Natural killer cell (primary cell): ENCODE results near the gene ZSCAN22. TPM values are rescaled to one million over a fixed set of nuclear protein-coding genes. Genes with fewer than 3 reads are reported as not detected.

Experiments
- ATAC-seq, 3 donors: fragments of 150-1000 bp in 2 of 3; fragments of 200-7000 bp in 1 of 3; cut with Tn5 transposase; 1 replicate in 1 of 3; 2 replicates in 2 of 3; pipeline ENCODE4 v1.10.0; 2021; ENCODE audit warnings: mild to moderate bottlenecking in 2 of 3, moderate library complexity in 2 of 3
- DNase-seq, 2 donors: peaks; one replicate each; pipeline versions ENCODE4 v3.0.0 to v3.0.0-alpha.2; 2013 to 2021; ENCODE audit warnings: mixed read lengths in 1 of 2
- H3K27ac ChIP-seq: one replicate; pipeline ENCODE4 v1.5.1; 2013; ENCODE audit warnings: mild to moderate bottlenecking, low read length
- H3K27me3 ChIP-seq: one replicate; pipeline ENCODE4 v1.6.1; 2013; ENCODE audit warnings: low read length; ENCODE audit not compliant: control insufficient read depth, insufficient read depth
- H3K36me3 ChIP-seq: one replicate; pipeline ENCODE4 v1.6.1; 2013; ENCODE audit warnings: low read length; ENCODE audit not compliant: control insufficient read depth, insufficient read depth
- H3K4me1 ChIP-seq: one replicate; pipeline ENCODE4 v1.6.1; 2013; ENCODE audit warnings: low read length; ENCODE audit not compliant: control insufficient read depth, insufficient read depth
- H3K4me3 ChIP-seq: one replicate; pipeline ENCODE4 v1.5.1; 2013; ENCODE audit warnings: low read length
- H3K9me3 ChIP-seq: one replicate; pipeline ENCODE4 v1.6.1; 2013; ENCODE audit warnings: low read length; ENCODE audit not compliant: control insufficient read depth, insufficient read depth
- H3K27ac Mint-ChIP-seq, 2 donors: one replicate each; pipeline ENCODE4 v1.8.0; 2022; ENCODE audit warnings: mild to moderate bottlenecking in 2 of 2, mixed read lengths in 2 of 2, moderate library complexity in 1 of 2
- H3K27me3 Mint-ChIP-seq, 2 donors: one replicate each; pipeline ENCODE4 v1.8.0; 2022; ENCODE audit warnings: low read depth in 2 of 2, mixed read lengths in 2 of 2
- H3K36me3 Mint-ChIP-seq: one replicate; pipeline ENCODE4 v1.8.0; 2022; ENCODE audit warnings: mixed read lengths
- H3K4me1 Mint-ChIP-seq, 2 donors: one replicate each; pipeline ENCODE4 v1.8.0; 2022; ENCODE audit warnings: mixed read lengths in 2 of 2
- H3K4me3 Mint-ChIP-seq: one replicate; pipeline ENCODE4 v1.8.0; 2022; ENCODE audit warnings: mild to moderate bottlenecking, moderate library complexity, mixed read lengths
- H3K9me3 Mint-ChIP-seq, 2 donors: one replicate each; pipeline ENCODE4 v1.8.0; 2022; ENCODE audit warnings: mixed read lengths in 2 of 2
- WGBS: methylation state at CpG from one replicate; pipeline ENCODE4 v1.1.7; 2013; ENCODE audit warnings: missing lambda C conversion rate; ENCODE audit not compliant: insufficient coverage; 5-methylcytosine and 5-hydroxymethylcytosine counted together
- intact Hi-C: fragments of 100-400 bp; cut with micrococcal nuclease; formaldehyde crosslinking; loops from one replicate; pipeline ENCODE4 v1.14.2; 2022
- total RNA-seq, 4 donors: library from RNA; stranded (reverse); fragments of 120-200 nt in 1 of 4; gene quantifications; one replicate each; pipeline versions ENCODE4 v1.2.3 to v1.2.4, GENCODE V29; 2013 to 2022
- TF ChIP-seq, protein P1 (sequence below): fragments of 200-600 bp; IDR thresholded peaks from one replicate; pipeline ENCODE4 v1.8.0; 2022; ENCODE audit warnings: antibody characterized with exemption

The ZSCAN22 gene
- total RNA-seq, 3 donors from 2014 or later (not counting 1 experiment from before 2014, with no cell fraction given) = 2.9 to 4.8 (median 3.2) TPM

DNA sequence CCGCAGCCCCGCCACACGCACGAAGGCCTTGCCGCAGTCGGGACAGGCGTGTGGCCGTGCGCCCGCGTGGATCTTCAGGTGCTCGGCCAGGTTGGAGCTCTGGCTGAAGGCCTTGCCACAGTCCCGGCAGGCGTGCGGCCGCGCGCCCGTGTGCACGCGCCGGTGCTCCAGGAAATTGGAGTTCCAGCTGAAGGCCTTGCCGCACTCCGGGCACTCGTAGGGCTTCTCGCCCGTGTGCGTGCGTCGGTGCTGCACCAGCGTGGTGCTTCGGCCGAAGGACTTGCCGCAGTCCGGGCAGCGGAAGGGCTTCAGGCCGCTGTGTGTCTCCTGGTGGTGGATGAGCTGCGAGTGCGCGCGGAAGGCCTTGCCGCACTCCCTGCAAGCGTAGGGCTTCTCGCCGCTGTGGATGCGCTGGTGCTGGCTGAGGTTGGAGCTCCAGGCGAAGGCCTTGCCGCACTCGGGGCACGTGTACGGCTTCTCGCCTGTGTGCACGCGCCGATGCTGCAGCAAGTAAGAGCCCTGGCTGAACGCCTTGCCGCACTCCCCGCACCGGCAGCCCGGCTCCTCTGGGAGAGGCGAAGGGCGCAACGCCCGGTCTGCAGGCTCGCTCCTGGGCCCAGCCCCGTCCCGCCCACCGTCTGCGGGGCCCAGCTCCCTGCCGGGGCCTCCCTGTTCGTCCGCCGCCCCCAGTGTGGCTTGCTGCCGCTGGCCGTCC lies 30.1 kb downstream of the ZSCAN22 start:
- Mint-ChIP-seq H3K9me3 (no peaks in the 10 kb centered on the region), H3K4me1 (peaks cover 3 to 11% of the 10 kb centered on the region in 2 donors), H3K27me3 (peaks cover 0 to 5% of the 10 kb centered on the region in 2 donors), H3K36me3 (no peaks in the 10 kb centered on the region), H3K27ac (no peak overlapping the region), H3K4me3 (peak overlapping the region; percentile 73)
- Histone ChIP-seq H3K36me3 (no peaks in the 10 kb centered on the region), H3K4me3 (peak overlapping the region; percentile 10), H3K9me3 (no peaks in the 10 kb centered on the region), H3K4me1 (peaks cover 24% of the 10 kb centered on the region), H3K27me3 (no peaks in the 10 kb centered on the region), H3K27ac (no peak overlapping the region)
- peak in 1 of 2 donors; percentile 28 for DNase-seq
- no peak for ATAC-seq
- WGBS = 46% methylated on average over 75 of the region's 75 CpGs
- intact Hi-C loops = no loop called here
- TF ChIP-seq, protein P1, sequence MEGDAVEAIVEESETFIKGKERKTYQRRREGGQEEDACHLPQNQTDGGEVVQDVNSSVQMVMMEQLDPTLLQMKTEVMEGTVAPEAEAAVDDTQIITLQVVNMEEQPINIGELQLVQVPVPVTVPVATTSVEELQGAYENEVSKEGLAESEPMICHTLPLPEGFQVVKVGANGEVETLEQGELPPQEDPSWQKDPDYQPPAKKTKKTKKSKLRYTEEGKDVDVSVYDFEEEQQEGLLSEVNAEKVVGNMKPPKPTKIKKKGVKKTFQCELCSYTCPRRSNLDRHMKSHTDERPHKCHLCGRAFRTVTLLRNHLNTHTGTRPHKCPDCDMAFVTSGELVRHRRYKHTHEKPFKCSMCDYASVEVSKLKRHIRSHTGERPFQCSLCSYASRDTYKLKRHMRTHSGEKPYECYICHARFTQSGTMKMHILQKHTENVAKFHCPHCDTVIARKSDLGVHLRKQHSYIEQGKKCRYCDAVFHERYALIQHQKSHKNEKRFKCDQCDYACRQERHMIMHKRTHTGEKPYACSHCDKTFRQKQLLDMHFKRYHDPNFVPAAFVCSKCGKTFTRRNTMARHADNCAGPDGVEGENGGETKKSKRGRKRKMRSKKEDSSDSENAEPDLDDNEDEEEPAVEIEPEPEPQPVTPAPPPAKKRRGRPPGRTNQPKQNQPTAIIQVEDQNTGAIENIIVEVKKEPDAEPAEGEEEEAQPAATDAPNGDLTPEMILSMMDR = no peak

DNA sequence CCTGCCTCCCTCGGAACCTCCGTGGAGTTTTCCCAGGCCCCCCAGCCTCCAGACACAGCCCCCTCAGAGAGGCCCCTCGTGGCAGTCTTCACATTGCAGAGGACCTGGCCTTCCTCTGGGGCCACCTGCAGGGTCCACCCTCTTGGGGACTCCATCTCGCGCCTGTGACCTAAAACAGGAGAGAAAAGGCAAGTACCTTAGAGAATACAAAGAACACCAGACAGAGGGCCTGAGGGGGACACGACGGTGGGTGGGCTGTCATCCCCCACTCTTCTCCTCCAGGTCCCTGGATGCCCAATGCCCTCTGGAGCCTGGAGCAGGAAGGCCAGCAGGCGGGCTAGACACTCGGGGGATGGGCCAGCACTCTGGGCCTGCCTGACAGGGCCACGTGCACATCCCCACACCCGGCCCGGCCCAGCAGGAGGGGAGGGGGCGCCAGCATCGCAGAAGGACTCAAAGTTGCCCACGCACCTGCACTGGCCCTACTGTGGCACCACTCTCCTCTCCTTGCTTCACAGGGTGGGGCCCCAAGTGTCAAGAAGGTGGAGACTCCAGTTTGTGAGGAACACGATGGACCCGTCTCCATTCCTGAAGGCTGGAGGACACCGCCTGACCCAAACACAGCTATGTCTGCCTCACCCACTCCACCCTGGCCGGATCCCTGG lies 30.8 kb downstream of the ZSCAN22 start:
- Histone ChIP-seq H3K36me3 (no peaks in the 10 kb centered on the region), H3K9me3 (no peaks in the 10 kb centered on the region), H3K27me3 (no peaks in the 10 kb centered on the region), H3K4me1 (peaks cover 27% of the 10 kb centered on the region), H3K4me3 (no peak overlapping the region), H3K27ac (no peak overlapping the region)
- no peak for DNase-seq
- Mint-ChIP-seq H3K9me3 (no peaks in the 10 kb centered on the region), H3K36me3 (no peaks in the 10 kb centered on the region), H3K27ac (no peak overlapping the region), H3K27me3 (peaks cover 0 to 3% of the 10 kb centered on the region in 2 donors), H3K4me3 (peak overlapping the region; percentile 21), H3K4me1 (peaks cover 9 to 16% of the 10 kb centered on the region in 2 donors)
- intact Hi-C loops = no loop called here
- 84% methylated on average over 19 of the region's 19 CpGs for WGBS
- TF ChIP-seq, protein P1 = no peak
- no peak for ATAC-seq

DNA sequence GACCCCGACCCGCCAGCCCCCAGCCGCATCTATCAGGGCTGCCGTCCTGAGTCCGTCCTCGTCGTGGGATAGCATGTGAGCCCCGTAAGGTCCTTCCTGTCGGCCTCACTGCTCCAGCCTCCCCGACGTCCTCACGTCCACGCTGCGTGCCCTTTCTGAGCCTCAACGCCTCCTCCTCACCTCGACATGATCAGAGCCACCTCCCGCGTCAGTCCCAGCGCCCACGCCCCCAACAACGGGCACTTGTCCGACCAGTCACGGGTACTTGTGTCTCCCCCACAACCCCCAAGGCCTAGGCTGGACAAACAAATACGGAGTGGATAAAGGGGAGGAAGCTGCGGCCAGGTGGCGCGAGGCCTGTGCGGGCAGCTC lies 35.1 kb downstream of the ZSCAN22 start:
- H3K4me1 Mint-ChIP-seq = peaks cover 13 to 20% of the 10 kb centered on the region in 2 donors
- Histone ChIP-seq H3K27ac (peak overlapping the region; percentile 84), H3K27me3 (no peaks in the 10 kb centered on the region), H3K4me1 (peaks cover 22% of the 10 kb centered on the region), H3K36me3 (no peaks in the 10 kb centered on the region), H3K4me3 (peak overlapping the region; percentile 59), H3K9me3 (no peaks in the 10 kb centered on the region)
- peak overlapping the region; percentile 97 for H3K4me3 Mint-ChIP-seq
- WGBS = 6% methylated on average over 28 of the region's 28 CpGs
- DNase-seq = no peak
- no peaks in the 10 kb centered on the region for H3K36me3 Mint-ChIP-seq
- no peaks in the 10 kb centered on the region for H3K9me3 Mint-ChIP-seq
- ATAC-seq = peak; percentile 1 to 31 (median 13)
- no peaks in the 10 kb centered on the region for H3K27me3 Mint-ChIP-seq
- TF ChIP-seq, protein P1 = no peak
- intact Hi-C loops = loop anchor here (1.0 kb wide), 3 partner anchors 35 to 57 kb away; partner anchors contain the start of gene ERVK3-1
- H3K27ac Mint-ChIP-seq = peak overlapping the region; percentile 91 to 95
